ENCODE measurements around the gene PHKA2.

Gene PHKA2

GRCh38 chrX:18920079-18920478, 63.8 kb downstream of the PHKA2 start:
- no peak overlapping the region for H3K4me3 ChIP-seq (ENCODE audit: low read depth, low read length)
- no peaks in the 10 kb centered on the region for H3K27me3 ChIP-seq (ENCODE audit: insufficient read depth, low read depth, severe bottlenecking)
- TF ChIP-seq CTCF (IDR thresholded peaks at IDR 0.05; ENCODE audit: low read depth, low read length), result no peak
- peaks cover 5% of the 10 kb centered on the region for H3K9me3 ChIP-seq (ENCODE audit: severe bottlenecking)
- H3K27ac ChIP-seq, result no peak overlapping the region
- H3K36me3 ChIP-seq, result peaks cover 10% of the 10 kb centered on the region; the same call in 1 of the 2 replicates
- no peak for DNase-seq

DNA sequence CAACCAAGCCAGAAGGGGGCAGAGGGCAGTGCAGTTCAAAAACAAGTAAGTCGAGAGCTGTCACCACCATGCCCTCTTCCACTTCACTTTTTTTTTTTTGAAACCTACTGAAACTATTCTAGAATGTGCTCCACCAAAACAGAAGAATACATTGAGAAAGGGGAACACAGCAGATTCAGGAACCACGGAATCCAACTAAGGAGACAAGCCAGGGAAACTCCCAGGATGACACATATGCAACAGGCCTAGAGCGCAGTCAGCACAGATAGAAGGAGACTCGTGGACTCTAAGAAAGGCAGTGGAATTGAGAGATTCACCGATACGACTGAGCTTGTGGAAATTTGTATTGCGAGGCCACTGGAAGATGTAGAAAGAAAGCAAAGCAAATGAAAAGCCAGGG, 66.1 kb downstream of the PHKA2 start:
- Histone ChIP-seq H3K9me3 (ENCODE audit: severe bottlenecking) (peaks cover 5% of the 10 kb centered on the region), H3K36me3 (peaks cover 10% of the 10 kb centered on the region; the same call in 1 of the 2 replicates), H3K4me3 (ENCODE audit: low read depth, low read length) (no peak overlapping the region), H3K27me3 (ENCODE audit: insufficient read depth, low read depth, severe bottlenecking) (no peaks in the 10 kb centered on the region), H3K27ac (no peak overlapping the region)
- no peak for DNase-seq
- TF ChIP-seq CTCF (IDR thresholded peaks at IDR 0.05; ENCODE audit: low read depth, low read length), result no peak

DNA sequence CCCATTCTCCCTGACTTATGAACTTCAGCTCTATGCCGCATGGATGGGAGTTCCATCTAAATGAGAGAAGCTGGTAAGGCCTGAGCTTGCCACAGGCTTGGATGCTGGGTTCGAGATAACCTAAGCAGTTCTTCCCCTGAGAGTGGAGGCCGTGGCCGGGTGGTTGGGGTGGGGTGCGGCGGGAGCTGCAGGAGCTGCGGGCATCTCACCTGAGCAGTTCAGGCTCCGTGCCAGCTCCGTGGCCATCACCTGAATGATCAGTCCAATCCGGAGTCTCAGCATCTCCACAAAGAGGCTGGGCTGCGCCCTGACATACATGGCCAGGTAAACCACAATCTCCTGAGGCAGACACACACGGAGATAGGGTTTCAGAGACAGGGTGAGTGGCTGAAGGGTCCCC, 77.6 kb downstream of the PHKA2 start:
- no peak overlapping the region for H3K27ac ChIP-seq
- H3K36me3 ChIP-seq, result 0 out of 2 replicates have a peak, but pooled peaks cover 2% of the 10 kb centered on the region
- no peak for DNase-seq
- no peak for TF ChIP-seq CTCF (IDR thresholded peaks at IDR 0.05; ENCODE audit: low read depth, low read length)
- no peaks in the 10 kb centered on the region for H3K27me3 ChIP-seq (ENCODE audit: insufficient read depth, low read depth, severe bottlenecking)
- H3K4me3 ChIP-seq (ENCODE audit: low read depth, low read length), result no peak overlapping the region
- H3K9me3 ChIP-seq (ENCODE audit: severe bottlenecking), result no peaks in the 10 kb centered on the region

GRCh38 chrX:18900401-18900976, 83.4 kb downstream of the PHKA2 start:
- TF ChIP-seq CTCF (IDR thresholded peaks at IDR 0.05; ENCODE audit: low read depth, low read length), result no peak
- no peak overlapping the region for H3K27ac ChIP-seq
- H3K9me3 ChIP-seq (ENCODE audit: severe bottlenecking), result no peaks in the 10 kb centered on the region
- no peaks in the 10 kb centered on the region for H3K36me3 ChIP-seq
- H3K27me3 ChIP-seq (ENCODE audit: insufficient read depth, low read depth, severe bottlenecking), result no peaks in the 10 kb centered on the region
- H3K4me3 ChIP-seq (ENCODE audit: low read depth, low read length), result no peak overlapping the region
- DNase-seq, result no peak

GRCh38 chrX:18899796-18900380, 84.0 kb downstream of the PHKA2 start:
- no peak overlapping the region for H3K27ac ChIP-seq
- peak; percentile 82 for DNase-seq
- H3K4me3 ChIP-seq (ENCODE audit: low read depth, low read length), result no peak overlapping the region
- H3K9me3 ChIP-seq (ENCODE audit: severe bottlenecking), result no peaks in the 10 kb centered on the region
- H3K36me3 ChIP-seq, result no peaks in the 10 kb centered on the region
- peak; percentile 86 for TF ChIP-seq CTCF (IDR thresholded peaks at IDR 0.05; ENCODE audit: low read depth, low read length)
- no peaks in the 10 kb centered on the region for H3K27me3 ChIP-seq (ENCODE audit: insufficient read depth, low read depth, severe bottlenecking)

DNA sequence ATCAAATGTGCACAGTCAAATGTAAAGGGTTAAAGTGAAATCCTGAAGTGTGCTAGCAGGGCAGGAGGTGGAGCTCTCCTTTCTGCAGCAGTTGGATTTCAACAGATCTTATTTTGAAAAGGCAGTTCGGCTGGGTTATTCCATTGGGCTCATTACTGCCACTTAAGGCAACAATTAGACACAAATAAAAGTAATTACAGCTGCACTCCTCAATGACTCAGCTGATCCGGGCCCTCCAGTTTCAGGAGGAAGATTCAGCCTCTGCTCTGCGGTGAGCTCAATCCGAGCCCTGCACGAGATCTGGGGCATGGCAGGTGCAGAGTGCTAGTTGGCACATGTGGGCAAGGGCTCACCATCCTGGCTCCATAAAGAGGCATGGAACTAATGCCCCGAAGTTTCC, 85.4 kb downstream of the PHKA2 start:
- no peaks in the 10 kb centered on the region for H3K27me3 ChIP-seq (ENCODE audit: insufficient read depth, low read depth, severe bottlenecking)
- no peaks in the 10 kb centered on the region for H3K9me3 ChIP-seq (ENCODE audit: severe bottlenecking)
- no peak for TF ChIP-seq CTCF (IDR thresholded peaks at IDR 0.05; ENCODE audit: low read depth, low read length)
- H3K36me3 ChIP-seq, result peaks cover under 1% of the 10 kb centered on the region; the same call in 1 of the 2 replicates
- DNase-seq, result no peak
- no peak overlapping the region for H3K4me3 ChIP-seq (ENCODE audit: low read depth, low read length)
- H3K27ac ChIP-seq, result no peak overlapping the region

All from WERI-Rb-1 (cell line).